Kasumi-1 (cell line): ENCODE data around the gene CDC42BPB.
A peak's percentile ranks its signal among the peaks of the same experiment; 100 is the strongest.

Experiments
- DNase-seq, 2 experiments: peaks; one replicate each; lab custom pipeline; 2025; lab: John Stamatoyannopoulos, UW

The CDC42BPB gene

DNA sequence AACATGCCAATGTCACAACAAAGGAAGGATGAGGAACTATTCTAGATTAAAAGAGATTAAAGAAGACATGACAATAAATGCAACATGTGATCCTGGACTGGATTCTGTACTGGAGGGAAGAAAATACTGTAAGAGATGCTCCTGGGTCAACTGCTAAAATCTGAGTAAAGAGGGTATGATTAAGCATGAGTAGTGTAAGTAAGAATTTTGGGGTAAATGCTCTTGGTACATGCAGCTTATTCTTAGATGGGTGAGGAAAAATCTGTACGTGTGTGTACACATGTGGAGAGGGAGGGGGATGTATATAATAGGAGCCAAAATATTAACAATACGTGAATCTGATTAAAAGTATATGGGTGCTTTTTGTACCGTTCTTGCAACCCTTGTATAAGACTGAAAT is 66.0 kb downstream of the CDC42BPB start:
- DNase-seq, result no peak

DNA sequence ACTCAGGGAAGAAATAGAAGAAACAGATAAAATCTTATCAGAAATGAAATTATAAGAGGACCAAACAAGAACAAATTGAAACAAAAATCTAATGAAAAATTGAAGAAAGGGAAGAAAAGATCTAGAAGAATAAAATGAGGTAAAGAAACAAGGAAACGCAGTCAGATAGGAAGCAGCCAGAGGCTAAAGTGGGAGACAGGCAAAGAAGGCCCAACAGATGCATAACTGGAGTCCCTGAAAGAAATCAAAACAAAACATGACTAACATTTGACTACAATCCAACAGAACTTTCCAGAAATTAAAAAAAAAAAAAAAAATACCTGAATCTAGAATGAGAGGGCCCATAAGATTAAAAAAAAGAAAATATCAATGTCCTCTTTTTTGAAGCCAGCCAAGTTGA is 69.3 kb downstream of the CDC42BPB start:
- DNase-seq, result no peak

DNA sequence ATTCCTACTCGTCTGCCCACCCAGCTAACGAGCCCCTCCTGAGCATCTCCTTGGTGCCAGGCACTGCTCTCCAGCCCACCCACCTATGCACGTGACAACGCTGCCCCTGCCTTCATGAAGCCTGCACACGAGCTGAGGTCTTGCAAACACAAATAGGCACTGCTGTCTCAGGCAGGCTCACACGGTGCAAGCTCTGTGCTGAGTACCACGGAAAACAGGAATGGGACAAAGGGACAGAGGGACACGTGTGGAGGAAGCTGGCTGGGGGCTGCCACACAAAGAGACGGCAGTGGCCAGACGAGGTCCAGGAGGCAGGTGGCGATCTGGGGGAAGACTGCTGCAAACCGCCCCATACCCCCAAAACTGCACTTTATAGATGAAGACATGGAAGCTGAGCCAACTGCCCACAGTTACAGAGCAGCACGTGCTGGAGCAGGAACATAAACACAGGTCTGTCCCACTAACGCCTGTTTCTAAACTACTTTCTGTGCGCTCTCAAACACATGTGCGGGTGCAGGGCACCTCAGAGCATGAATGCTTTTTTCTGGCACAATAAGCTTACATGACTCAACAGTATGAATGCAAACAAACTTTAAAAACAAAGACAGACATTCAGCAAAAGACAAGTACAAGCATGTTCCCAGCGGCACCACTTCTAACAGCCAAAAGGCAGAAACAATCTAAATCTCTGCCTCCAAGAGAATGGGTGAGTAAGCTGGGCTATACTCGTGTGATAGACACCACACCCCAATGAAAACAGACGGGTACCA is 70.4 kb downstream of the CDC42BPB start:
- DNase-seq, result no peak

DNA sequence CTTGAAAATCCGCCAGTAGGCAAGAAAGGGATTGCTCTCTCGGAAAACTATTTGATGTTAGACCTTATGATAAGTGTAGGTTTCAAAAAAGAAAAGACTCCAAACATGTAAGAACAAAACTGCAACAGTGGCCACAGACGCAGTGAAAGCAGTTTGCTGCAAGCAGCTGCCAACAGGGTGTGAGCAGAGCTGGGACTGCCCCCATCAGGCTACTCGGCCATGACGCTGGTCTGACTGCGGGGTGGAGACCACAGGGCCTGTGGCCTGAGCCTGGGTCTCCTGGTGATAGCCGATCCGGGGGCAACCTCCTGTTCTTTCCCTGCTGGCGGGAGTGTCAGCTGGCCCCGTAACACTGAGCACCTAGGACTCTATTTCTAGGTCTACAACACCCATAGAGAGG is 71.7 kb downstream of the CDC42BPB start:
- DNase-seq, result no peak

DNA sequence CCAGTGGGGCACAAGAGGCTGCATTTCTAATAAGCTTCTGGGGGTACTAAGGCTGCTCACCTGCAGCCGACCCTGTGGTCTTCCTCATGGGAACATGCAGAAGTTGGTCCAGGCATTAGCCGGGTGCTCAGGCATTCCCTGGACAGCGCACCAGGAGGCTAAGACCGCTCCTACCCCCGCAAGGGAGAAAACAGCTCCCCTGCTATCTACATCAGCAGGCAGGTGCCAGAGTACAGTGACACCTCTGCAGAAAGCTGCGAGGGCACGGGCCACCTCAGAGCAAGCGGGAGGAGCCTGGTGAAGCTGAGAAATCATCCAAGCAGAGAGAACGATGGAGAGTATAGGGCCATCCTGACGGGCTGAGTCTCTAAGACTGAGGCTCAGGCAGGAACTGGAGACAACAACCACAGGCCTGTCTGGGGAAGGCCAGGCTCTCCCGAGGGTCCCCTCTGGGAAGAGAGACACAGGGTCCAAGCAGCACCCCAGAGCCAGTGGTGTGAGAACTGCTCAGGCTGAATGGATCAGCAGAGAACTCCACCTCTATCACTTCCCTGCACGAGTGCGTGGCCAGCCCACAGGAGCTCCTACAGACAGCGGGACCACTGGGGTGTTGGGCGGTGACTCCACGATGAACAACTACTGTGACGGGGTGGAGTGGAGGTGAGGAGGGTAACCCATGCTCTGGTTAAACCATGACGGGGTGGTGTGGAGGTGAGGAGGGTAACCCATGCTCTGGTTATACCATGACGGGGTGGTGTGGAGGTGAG is 72.8 kb downstream of the CDC42BPB start:
- DNase-seq, result no peak

DNA sequence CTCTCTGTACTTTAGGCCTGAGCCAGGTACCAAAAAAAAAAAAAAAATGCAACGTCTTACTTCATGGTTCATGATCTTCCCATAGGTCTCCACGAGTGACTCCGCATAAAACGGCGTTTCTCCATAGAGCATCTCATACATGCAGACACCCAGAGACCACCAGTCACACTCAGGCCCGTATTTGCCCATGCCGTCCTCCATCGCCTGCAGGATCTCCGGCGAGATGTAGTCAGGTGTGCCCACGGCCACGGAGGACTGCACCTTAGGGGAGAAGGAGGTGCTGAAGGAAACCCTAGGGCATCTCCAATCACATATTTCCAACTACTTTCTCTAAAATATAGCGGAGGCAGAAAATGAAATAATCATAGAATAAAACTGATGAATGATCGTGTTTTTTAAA is 73.9 kb downstream of the CDC42BPB start:
- DNase-seq, result no peak

DNA sequence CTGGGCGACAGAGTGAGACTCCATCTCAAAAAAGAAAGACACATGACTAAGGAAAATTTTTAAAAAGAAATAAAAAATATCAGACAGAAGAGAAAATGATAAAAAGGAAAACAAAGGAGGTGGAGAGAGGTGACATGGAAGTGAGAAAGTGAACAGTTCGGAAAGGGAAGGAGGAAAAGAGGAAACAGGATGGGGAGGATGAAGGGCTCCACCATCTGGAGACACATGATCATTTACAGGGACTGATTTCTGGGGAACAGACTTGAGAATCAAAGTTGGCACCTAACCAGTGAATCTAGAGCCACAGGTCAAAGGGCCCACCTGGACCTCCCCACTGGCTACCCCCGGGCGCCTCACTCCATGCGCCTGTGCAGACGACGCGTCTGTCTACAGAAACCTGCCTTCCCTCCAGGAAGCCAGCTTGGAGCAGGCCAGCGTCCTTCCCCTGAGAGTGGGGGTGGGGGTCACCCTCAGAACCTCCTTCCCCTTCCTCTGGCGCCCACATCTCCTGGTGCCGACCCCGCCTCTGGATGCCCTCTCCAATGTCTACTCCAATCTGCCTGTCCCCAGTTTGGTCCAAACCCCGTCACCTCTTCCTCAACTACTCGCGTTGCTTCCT is 74.4 kb downstream of the CDC42BPB start:
- peak in 1 of 2 experiments; percentile 26 for DNase-seq

DNA sequence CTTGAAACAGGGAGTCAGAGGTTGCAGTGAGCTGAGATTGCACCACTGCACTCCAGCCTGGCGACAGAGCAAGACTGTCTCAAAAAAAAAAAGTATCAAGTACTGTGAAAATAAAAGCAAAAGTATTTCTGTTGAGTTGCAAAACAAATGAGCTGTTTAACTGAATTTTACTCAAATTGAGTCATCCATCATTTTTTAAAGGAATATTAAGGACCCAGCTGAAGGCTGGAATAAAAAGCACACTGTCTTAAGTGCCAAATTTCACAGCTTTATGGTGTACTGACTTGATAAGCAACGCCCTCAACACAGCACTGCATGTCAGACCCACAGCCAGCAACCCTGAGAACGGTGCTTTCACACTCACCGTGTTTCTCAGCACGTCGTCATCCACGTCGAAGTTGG is 76.9 kb downstream of the CDC42BPB start:
- no peak for DNase-seq

DNA sequence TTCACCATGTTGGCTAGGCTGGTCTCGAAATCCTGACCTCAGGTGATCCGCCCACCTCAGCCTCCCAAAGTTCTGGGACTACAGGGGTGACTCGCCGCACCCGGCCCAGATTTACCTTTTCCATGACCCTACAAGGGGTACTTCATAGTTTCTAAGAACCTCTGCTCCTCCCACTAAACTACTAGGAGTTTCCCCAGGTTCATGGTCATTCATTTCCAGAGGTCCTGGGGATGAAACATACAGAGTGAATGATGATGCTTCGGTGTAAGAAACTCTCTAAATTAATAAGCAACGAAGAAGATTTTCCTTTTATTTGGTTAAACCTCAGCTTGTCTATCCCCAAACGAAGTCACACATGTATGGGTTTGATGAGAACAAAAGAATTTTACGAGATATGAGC is 77.9 kb downstream of the CDC42BPB start:
- DNase-seq, result no peak

DNA sequence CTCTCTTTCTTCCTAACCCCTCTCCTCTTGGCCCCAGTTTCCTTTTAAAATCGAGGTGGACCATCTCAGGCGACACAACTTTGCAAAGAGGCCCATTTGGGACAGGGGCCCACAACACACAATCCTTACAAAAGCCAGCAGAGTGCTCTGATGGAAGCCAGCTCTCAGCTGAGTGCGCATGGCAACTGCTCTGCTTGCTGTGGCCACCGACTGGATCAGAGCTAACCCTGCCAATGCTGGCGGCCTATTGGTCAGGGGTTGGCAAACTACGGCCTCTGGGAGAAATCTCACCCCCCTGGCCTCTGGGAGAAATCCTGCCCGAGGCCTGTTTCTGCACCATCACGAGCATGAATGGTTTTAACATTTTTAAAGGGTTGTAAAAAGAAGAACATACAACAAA is 79.9 kb downstream of the CDC42BPB start:
- no peak for DNase-seq

DNA sequence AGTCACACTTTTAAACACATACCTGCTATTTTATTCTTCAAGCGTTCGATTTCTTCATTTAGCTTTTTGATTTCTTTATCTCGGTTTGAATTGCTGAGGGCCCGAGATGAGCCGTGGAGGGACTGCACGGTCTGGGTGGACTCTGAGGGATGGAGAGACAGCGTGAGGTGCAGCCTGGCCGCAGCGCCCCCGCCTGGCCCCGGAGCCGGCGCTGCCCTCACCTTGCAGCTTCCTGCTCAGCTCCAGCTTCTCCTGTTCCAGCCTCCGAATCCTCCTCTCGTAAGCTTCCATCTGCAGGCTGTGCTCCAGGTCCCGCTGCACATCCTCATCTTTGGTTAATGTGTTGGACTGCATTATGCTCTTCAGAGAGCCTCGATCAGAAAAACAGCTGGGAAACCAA is 81.7 kb downstream of the CDC42BPB start:
- DNase-seq, result no peak

DNA sequence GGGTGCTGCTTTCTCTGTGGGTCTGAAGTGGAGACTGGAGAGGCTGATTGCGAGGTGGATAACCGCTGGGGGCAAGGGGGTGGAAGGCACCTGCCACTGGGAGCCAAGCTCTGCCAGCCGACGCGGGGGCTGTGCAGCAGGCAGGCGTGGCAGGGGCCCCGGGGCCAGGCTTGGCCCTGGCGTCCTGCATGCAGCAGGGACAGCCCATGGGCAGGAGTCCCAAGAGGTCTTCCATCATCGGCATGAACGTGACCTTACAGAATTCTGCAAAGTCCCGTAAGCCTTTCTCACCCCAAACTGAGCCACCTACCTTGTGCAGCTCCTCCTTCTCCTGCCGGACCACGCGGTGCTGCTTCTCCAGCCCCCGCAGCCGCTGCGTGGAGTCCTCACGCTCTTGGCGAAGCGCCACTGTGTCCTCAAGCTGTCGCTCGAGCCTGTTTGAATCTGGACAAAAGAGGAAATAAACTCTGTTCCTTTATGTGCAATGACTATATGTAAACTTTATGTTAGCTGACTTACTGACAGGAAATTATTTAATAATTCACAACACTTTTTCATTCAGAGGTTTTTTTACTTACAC is 83.6 kb downstream of the CDC42BPB start:
- peak; percentile 43 to 49 for DNase-seq

DNA sequence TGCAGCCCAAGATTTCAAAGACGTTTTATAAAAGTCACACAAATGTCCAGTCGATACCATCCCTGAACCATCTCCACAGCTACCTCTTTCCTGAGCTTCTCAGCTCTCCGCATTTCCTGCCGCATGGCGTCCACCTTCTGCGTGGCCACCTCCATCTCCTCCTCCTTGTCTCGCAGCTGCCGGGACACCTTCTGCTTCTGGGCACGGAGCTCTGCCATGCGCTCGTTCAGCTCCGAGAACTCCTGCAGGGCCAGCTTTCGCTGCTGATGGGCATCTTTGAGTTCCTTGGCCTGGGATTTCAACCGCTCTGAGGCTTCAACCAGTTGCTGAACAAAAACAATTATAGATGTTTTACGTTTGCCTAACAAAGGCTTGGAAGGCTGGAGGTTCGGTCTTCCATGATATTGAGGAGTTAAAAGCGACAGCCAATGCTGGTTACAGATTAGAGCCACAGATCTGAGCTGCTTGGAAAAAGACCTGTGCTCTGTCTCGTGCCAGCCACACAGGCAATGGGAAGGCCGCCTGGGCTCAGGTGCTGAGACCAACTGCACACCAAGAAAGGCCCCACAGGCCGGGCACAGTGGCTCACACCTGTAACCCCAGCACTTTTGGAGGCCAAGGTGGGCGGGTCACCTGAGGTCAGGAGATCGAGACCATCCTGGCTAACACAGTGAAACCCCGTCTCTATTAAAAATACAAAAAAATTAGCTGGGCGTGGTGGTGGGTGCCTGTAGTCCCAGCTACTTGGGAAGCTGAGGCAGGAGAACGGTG is 85.3 kb downstream of the CDC42BPB start:
- no peak for DNase-seq

DNA sequence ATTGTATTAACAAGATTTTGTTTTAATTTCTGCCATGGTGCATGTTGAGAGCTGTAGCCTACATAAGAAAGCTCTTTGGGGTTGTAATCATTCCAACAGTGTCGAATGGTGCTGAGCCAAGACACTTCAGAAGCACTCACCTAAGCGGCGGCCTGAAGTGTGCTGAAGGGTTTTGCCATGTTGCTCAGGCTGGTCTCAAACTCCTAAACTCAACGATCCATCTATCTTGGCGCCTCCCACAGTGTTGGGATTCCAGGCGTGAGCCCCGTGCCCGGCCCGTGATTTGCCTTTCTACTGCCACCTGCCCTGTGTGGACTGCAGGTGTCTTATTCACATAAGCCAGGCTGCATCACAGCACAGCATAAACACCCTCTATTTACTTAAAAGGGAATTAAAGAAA is 86.0 kb downstream of the CDC42BPB start:
- no peak for DNase-seq

DNA sequence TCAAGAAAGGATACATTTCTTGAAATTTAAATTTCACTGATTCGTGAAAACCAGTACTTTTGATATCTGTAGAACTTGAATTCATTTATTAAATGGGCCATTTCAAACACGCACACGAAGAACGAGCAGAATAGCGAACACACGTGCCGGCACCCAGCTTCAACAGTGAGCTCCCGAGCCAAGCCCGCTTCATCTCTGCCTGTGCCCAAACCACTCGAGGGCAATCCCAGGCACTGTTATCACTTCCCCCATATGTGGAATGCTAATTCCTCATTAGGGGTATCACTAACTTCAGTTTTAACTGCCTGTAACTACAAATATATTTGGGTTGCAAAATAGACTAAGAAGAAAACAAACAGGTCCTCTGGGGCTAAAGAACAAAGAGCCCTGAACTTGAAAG is 86.9 kb downstream of the CDC42BPB start:
- DNase-seq, result no peak

DNA sequence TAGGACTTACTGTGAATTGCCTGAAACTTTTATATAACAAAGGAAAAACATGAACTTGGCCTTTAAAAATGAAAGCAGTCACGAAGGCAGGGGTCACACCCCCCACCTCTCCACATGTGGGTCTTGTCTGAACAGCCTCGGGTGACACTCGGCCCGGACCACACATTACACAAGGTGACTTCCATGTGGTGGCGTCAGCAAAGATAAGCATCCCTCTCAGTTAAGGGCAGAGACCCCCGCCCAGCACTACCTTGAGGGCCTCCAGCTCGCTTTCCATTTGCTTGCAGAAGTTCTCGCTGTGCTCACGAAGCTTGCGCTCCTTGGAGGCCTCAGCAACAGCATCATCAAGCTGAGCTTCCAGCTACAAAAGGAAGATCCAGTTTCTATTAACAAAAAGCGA is 87.4 kb downstream of the CDC42BPB start:
- no peak for DNase-seq

DNA sequence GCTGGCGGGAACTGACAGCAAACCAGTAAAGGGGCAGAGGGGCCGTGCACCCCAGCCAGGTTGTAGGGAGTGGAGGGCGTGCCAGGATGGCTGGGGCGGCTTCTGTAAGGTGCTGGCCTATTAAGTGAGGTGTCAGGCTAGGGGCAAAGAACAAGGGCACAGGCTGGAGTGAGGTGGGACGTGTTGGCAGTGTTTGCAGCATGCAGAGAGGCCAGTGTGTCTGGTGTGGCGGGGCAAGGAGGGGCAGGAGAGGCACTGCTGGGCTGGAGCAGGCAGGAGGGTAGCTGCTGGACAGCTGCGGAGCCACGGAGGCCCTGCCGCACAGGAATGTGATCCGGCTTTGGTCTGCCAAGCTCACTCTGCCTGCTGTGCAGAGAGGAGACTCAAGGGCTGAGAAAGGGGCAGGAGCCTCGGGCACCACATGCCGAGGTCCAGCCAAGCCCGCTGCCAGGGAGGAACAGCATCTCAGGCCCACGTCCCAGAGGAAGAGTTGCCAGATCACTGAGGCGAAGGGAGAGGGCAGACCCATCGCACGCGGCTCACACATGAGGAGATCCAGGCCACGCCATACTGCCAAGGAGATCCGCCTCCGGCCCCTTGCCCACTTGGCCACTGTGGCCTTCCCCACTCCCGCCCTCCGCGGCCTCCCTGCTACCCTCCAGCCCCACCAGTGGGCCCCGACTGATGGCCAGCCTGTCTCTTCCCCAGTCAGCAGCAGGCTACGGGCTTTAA is 88.1 kb downstream of the CDC42BPB start:
- no peak for DNase-seq

DNA sequence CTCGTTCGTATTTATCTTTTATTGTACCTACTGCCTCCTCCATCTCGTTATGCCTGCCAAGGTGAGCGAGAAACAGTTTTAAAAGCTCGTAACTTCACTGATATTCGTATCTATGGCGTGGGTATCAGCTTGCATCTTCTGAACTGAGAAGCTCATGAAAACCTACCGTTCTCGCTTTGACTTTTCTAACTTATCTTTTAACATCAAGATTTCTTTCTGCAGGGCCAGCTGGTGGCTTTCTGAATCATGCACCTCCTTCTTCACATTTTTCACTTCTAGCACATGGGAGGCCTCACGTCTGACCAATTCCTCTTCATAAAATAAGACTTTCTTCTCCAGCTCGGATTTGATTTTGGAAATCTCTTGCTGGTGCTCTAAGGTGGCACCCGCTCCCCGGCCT is 89.0 kb downstream of the CDC42BPB start:
- DNase-seq, result no peak

DNA sequence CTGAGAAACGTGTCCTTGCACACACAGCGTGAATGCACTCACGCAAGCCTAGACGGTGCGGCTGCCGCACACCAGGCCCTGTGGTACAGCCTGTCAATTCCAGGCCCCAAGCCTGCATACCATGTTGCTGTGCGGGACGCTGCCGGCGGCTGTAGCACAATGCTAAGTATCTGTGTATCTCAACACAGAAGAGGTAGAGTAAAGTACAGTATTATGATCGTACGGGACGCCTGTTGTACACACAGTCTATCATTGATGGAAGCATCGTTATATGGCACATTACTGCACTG is 89.9 kb downstream of the CDC42BPB start:
- no peak for DNase-seq

DNA sequence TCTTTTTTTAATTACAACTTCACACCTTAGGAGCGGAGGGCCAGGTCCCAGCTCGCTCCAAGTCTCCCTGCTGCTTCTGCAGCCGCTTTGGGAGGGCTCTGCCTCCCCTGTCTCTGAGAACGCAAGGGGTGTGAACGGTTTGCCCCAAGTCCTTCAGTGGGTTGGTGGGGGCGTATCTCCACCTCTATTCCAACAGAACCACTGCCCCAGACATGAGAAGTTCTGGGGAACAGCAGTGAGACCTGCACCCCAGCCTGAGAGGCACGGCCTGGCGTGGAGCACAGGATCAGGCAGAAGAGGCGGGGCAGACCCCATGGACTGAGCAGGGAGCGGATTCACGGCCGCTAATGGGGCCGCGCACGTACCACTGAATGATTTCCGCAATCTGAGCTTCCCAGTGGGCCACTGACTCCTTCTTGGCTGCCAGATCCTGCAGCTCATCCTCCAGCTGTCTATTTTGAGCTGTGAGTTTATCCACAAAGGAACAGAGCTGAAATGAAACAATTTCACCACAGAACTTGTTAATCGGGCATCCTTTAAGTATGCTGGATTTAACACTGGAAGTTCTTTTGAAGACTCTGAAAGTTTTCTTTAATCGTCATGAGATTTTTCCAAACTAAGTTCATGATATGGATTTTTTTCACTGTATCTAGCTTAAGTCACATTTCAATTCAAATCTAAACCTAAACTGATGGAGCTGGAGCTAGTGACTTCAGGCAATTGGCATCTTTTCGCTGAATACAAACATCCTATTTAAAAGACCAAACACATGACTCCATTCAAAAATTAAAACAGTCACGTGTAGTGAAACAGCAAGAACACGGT is 90.5 kb downstream of the CDC42BPB start:
- no peak for DNase-seq
